Endothelial cell of umbilical vein (primary cell): ENCODE measurements around the gene TROAP.

ENCODE experiments used
- CTCF ChIP-seq, 2 donors: IDR thresholded peaks; 1 replicate in 1 of 2; 2 replicates in 1 of 2; pipeline ENCODE4 v1.5.1; 2011; ENCODE audit warnings: low read length in 2 of 2, mild to moderate bottlenecking in 2 of 2, moderate library complexity in 2 of 2, control low read depth in 1 of 2, inconsistent platforms in 1 of 2, low read depth in 1 of 2; ENCODE audit not compliant: insufficient read depth in 1 of 2; ENCODE audit errors: extremely low read depth in 1 of 2
- EZH2 ChIP-seq: IDR thresholded peaks from 2 replicates; pipeline ENCODE4 v1.6.1; 2012; ENCODE audit warnings: borderline replicate concordance, low read depth, mild to moderate bottlenecking, moderate library complexity, low read length, inconsistent platforms; ENCODE audit not compliant: severe bottlenecking
- MAX ChIP-seq: IDR thresholded peaks from 2 replicates; pipeline ENCODE4 v1.6.1; 2011; ENCODE audit not compliant: insufficient read depth, insufficient read length
- POLR2A ChIP-seq: IDR thresholded peaks from 2 replicates; pipeline ENCODE4 v1.6.1; 2012; ENCODE audit warnings: low read depth, mild to moderate bottlenecking, control low read depth, low read length
- POLR2AphosphoS5 ChIP-seq: IDR thresholded peaks from 2 replicates; pipeline ENCODE4 v1.6.1; 2012; ENCODE audit warnings: low read depth, mild to moderate bottlenecking, control low read depth, low read length, moderate library complexity; ENCODE audit not compliant: insufficient read depth

GRCh38 chr12:49327887-49328286 lies 4.8 kb downstream of the TROAP start:
- TF ChIP-seq CTCF (IDR thresholded peaks at IDR 0.05; ENCODE audit: extremely low read depth in 1 of 2, insufficient read depth in 1 of 2, low read depth in 1 of 2, low read length in 2 of 2): no peak
- no peak for TF ChIP-seq EZH2
- TF ChIP-seq POLR2AphosphoS5: no peak
- no peak for TF ChIP-seq MAX
- no peak for TF ChIP-seq POLR2A
